SHP77 treated with DMSO at 0.1 percent for 48 hours (cell line): ENCODE measurements around the gene LMNA.
"Not testable (repeated sequence)": the region's sequence is repeated elsewhere in the genome, so short reads cannot be mapped to it uniquely, and the experiment has no call there.

Source experiments
- DNase-seq: peaks from one replicate; lab custom pipeline; 2025; lab: John Stamatoyannopoulos, UW

LMNA gene

DNA sequence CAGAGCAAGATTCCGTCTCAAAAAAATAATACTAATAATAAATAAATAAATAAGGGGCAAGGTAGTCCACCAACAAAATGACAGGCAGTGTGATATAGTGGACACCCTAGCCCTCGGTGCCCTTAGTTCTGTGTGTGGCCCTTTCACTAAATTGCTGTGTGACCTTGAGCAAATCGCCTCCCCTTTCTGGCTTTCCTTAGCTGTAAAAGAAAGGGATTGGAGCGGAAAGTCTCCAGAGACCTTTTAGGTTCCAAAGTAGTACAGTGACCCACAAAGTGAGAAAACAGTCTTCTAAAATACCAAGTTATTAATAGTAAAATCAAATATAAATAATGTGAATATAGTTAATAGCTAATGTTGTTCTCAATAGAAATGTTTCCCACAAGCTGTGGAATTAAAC, 7.6 kb downstream of the LMNA start:
- no peak for DNase-seq

DNA sequence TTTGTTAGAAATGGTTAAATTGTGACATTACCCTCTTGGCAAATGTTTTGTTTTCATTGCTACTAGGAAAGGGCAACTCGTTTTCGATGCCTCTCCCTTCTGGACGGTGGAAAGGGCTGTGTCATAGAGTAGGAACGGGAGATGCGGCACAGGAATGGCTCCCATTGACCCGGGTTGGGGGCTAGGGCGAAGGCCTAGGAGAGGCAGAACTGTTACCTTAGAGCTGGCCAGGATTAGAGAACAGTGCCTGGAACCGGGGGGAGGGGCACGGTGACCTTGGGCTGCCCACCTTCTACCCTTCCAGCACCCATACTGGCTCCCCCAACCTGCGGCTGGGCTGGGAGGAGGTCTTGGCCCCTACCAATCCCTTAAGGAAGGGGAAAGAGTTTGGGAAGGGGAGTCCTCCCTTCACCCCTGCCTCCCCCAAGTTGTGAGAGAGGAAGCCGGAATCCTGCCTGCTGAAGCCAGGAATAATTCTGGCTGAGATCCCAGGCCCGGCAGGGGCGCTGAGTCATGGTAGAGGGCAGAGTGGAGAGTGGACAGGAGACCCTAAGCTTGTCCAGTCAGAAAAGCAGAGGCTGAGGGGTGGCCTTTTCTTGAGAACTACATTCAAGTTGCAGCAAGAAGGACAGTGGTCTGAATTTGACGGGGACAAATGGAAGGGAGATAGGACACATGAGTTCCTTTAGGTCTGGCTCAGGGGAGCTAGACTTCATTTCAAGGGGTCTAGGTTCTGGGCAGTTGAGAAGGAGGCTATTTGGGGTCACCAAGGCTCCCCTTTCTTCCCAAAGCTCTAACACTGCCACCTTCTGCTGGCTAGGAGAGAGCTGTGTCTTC, 8.2 kb downstream of the LMNA start:
- DNase-seq, result peak; percentile 74

DNA sequence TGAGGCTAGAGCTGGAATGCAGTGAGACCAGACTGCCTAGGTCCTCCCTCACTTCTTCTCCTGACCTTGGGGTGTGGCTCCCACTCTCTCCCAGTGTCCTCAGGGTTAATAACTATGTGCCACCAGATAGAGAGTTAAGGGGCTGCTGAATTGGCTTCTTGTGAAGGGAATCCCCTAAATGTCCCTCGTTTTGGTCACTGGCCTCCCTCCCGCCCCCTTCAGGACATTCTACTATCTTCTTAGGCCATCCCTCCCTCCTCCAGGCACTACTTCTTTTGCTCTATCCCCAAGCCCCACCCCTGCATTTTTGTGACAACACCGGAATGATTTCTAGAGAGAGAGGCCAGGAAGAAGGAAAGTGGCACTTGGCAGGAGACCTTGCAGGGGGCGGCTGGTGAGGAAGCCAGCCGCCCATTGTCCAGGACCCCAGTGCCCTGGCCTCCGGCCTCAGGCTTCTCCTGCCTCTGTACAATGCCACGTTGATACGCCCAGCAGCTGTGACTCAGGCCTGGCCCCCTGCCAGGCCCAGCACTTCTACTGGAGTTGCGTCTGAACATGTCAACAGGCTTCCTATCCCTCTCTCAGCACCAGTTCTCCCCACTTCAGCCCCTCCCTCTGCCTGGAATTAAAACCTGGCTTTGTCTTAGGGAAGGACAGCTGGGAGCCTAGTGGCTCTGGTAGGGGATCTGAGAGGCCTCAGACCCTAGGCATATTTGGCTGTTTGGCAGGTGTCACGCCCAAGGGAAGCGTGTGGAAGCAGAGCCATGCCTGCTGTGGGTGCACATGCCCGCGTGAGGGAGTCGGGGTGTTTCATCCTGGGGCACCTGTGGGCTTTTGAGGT, 9.1 kb downstream of the LMNA start:
- peak; percentile 100 for DNase-seq

DNA sequence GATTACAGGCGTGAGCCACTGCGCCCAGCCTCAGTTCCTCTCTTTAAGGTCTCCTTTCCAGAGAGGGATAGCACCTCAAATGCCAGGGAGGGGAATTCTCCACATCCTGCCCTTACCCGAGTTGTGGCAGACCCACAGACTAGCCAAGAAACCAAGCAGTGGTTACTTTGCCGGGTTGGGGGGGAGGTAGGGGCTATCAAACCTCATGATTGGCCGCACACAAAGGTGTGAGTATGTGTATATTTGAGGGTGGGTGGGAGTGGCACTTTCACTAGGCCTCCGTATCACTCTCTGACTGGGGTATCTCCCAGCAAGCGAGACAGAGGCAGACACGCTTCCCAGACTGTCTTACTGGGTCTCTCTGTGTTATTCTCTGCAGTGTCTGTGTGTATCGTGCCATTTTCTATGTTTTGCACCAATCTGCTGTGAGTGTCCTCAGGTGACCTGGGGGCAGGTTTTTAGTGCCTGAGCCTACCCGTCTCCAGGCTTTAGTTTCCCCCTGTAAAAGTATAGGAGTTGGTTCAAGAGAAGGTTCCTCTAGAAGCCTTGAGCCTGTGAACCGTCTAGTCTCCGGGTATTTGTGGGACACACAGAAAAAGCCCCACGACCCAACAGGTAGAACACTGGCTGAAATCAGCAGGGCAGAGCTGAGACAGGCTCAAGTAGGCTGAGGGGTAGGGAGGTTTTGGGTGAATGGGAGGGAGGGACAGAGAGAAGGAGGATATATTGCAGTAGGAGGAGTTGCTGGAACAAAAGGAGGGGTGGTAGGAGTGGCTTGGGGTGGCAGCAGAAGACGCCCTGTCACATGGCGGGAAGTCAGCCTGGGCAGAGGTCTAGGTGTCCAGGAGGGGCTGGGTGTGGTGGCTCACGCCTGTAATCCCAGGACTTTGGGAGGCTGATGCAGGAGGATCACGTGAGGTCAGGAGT, 10.3 kb downstream of the LMNA start:
- no peak for DNase-seq

DNA sequence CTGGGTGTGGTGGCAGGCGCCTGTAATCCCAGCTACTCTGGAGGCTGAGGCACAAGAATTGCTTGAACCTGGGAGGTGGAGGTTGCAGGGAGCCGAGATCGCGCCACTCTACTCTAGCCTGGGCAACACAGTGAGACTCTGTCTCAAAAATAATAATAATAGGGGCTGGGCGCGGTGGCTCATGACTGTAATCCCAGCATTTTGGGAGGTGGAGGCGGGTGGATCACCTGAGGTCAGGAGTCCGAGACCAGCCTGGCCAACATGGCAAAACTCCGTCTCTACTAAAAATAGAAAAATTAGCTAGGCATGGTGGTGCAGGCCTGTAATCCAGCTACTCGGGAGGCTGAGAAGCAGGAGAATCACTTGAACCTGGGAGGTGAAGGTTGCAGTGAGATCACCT, 11.0 kb downstream of the LMNA start:
- not testable (repeated sequence) for DNase-seq

DNA sequence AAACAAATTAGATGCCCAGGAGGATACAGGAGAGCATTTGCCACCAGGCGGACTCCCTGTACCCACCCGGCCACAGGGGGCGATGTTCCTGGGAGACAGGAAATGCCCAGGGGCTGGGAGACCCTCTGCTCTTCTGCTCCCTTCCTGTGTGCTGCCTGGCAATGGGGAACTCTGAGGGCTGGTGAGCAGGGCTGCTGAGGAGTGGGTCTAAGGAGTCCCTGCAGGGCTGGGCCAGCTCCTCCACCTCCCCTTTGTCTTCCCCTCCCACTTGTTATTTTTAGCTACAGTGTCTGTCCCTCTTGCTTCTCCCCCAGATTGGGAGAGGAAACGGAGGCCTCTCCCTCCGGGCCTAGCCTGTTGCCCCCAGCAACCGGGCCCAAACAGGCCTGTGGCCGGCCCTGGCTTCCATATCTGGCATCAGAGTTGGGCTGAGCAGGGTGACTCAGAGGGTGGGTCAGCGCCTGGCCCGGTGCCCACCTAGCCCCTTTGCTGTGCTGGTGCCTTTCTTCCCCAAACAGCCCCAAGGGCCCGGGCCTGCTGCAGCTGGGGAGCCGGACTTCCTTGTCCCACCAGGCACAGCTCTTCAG, 11.6 kb downstream of the LMNA start:
- peak; percentile 75 for DNase-seq

DNA sequence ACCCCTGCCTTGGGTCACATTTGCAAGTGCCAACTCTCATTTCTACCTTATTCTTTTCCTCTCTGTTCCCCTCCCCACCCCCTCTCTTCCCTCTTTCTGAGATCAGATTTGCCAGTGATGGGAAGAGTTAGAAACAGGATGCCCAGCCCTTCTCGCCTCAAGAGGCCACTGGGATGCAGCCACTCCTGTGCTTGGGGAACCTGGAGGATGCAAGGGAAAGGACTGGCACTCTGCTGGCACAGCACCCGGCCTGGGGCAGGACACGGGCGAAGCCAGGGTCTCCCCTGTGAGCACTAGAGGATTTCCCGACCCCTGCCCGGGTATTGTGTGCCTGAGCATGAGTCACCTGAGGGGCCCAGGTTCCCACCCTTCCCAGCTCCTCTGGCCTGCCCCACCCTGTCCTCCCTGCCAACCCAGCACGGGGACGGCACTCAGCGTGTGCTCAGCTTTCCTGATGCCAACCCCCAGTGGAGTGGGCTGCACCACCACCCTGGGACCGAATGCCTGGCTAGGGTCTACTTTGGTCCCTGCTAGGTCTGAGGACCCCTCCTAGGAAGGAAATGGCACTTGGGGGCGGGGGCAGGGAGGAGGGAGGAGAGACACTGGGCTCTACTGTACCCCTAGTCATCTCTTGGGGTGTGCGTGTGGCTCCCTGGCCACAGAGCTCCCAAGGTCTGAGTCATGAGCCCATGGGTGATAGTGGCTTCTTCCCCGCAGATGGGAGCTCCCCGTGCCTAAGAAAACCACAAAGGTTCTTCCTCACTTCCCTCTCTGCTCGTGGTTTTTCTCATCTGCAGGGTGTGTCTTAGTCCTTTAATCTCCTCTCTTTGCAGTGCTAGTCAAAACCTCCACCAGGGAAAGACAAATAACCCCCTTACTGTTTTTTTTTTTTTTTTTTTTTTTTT, 12.4 kb downstream of the LMNA start:
- DNase-seq, result no peak

DNA sequence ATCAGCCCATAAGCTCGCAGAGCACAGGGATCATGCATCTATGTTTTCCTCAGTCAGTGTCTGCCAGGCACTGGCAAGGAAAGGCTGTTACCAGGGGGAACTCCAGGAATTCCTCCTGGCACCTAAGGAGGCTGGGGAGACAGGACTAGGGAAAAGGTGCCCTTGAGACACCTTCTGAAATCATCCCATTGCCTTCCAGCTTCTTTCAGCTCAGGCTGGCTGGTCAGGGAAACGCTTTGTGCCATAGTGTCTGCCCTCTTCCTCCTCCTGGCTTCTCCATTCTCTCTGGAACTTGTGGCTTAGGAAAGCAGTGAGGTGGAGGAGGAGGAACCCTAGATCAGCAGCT, 13.8 kb downstream of the LMNA start:
- DNase-seq, result no peak

DNA sequence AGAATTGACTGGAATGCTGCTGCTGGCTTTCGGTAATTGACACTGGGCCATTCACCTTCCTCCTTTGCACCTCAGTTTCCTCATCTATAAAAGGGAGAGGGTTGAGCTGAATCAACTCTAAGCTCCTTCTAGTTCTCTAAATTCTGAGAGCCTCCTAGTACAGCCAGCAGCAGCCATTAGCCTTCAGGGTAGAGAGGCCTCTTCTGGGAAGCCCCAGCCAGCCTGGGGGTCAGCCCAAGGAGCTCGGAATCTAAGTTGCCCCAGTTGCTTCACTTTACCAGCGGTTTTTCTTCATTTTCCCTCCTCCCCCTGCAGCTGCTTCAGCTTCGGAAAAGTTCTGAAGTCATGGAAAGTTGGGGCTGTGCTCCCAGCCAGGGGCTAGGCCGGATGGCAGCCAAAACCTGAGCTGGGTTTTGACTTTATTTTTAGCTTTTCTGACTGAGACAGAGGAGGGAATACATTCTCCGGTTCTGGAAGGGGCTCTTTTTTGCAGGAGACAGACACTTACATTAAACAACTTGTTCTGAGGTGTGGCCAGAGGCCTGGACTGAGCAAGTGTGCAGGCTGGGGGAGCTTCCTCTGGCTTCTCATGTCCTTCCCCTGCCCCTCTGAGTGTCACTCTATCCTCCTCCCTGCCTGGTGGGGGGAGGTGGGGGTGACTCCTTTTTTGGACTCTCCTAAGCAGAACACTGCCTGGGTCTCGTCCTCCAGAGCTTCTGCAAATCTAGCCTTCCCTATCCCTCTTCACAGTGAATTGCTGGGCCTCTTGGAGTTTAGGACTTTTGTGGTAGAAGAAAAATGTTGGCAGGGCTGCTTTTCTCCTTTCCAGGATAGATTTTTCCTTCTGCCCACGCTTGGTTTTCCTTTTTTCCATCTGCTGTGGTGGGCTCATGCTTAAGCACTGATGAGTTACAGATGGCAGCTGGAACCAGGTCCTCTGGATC, 14.4 kb downstream of the LMNA start:
- no peak for DNase-seq

DNA sequence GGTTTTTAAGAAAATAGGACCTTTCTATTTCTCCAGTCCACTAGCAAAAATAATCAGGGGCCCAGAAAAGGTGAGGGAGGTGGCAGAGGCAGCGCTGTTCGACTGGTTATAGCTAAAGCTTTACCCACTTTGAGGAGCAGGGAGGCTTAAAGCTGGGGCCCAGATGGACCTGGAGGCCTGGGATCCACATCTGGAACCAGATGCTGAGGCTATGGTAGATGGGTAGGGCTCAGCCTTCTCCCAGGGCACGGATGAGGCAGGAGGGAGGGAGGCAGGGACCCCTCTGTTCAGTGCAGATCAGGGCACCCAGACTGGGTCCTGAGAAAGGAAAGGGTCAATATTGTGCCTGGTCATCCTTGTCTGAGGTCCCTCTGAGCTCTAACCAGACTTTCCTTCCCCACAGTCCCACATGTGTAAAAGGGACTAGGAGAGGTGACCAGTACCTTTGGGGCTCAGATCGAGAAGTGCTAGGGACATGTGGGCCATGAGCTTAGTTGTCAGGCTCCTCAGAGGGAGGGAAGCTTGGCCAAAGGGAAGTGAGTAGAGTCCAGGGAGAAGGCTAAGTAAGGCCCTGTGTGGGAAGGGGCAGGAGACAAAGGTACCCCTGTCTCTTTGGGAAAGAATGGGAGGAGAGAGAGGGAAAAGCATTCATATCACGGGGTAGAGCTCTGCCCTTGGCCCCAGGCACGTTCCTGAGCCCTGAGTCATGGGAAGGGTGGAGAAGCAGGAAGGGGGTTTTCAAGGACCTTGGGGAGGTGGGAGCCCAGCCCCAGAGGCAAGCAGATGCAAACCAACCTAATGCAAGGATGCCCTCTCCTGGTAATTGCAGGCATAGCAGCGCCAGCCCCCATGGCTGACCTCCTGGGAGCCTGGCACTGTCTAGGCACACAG, 15.4 kb downstream of the LMNA start:
- peak; percentile 40 for DNase-seq

DNA sequence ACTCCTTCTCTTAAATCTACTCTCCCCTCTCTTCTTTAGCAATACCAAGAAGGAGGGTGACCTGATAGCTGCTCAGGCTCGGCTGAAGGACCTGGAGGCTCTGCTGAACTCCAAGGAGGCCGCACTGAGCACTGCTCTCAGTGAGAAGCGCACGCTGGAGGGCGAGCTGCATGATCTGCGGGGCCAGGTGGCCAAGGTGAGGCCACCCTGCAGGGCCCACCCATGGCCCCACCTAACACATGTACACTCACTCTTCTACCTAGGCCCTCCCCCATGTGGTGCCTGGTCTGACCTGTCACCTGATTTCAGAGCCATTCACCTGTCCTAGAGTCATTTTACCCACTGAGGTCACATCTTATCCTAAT, 16.0 kb downstream of the LMNA start:
- no peak for DNase-seq

DNA sequence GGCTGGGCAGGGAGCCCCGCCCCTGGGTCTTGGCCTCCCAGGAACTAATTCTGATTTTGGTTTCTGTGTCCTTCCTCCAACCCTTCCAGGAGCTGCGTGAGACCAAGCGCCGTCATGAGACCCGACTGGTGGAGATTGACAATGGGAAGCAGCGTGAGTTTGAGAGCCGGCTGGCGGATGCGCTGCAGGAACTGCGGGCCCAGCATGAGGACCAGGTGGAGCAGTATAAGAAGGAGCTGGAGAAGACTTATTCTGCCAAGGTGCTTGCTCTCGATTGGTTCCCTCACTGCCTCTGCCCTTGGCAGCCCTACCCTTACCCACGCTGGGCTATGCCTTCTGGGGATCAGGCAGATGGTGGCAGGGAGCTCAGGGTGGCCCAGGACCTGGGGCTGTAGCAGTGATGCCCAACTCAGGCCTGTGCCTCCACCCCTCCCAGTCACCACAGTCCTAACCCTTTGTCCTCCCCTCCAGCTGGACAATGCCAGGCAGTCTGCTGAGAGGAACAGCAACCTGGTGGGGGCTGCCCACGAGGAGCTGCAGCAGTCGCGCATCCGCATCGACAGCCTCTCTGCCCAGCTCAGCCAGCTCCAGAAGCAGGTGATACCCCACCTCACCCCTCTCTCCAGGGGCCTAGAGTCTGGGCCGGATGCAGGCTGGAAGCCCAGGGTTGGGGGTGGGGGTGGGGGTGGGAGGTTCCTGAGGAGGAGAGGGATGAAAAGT, 20.4 kb downstream of the LMNA start:
- DNase-seq, result no peak

DNA sequence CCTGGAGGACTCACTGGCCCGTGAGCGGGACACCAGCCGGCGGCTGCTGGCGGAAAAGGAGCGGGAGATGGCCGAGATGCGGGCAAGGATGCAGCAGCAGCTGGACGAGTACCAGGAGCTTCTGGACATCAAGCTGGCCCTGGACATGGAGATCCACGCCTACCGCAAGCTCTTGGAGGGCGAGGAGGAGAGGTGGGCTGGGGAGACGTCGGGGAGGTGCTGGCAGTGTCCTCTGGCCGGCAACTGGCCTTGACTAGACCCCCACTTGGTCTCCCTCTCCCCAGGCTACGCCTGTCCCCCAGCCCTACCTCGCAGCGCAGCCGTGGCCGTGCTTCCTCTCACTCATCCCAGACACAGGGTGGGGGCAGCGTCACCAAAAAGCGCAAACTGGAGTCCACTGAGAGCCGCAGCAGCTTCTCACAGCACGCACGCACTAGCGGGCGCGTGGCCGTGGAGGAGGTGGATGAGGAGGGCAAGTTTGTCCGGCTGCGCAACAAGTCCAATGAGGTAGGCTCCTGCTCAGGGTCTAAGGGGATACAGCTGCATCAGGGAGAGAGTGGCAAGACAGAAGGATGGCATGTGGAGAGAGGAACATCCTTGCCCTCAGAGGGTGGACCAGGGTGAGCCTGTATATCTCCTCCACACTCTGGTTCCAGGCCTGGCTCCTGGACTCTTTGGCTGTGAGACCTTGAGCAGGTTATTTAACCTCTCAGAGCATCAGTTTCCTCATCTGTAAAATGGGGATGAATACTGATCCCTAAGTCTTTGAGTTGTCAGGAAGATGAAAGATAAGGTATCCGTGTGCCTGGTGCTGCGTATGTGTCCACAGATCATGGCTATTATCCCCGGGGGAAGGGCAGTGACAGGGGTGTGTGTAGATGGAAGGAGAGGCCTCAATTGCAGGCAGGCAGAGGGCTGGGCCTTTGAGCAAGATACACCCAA, 21.7 kb downstream of the LMNA start:
- no peak for DNase-seq

DNA sequence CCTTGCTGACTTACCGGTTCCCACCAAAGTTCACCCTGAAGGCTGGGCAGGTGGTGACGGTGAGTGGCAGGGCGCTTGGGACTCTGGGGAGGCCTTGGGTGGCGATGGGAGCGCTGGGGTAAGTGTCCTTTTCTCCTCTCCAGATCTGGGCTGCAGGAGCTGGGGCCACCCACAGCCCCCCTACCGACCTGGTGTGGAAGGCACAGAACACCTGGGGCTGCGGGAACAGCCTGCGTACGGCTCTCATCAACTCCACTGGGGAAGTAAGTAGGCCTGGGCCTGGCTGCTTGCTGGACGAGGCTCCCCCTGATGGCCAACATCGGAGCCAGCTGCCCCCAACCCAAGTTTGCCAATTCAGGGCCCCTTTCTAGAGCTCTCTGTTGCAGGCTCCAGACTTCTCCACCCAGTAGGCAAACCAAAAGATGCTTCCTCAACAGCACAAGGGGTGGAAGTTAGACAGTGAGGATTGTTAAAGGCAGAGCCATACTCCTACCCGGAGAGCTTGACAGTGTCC, 22.5 kb downstream of the LMNA start:
- DNase-seq, result no peak

DNA sequence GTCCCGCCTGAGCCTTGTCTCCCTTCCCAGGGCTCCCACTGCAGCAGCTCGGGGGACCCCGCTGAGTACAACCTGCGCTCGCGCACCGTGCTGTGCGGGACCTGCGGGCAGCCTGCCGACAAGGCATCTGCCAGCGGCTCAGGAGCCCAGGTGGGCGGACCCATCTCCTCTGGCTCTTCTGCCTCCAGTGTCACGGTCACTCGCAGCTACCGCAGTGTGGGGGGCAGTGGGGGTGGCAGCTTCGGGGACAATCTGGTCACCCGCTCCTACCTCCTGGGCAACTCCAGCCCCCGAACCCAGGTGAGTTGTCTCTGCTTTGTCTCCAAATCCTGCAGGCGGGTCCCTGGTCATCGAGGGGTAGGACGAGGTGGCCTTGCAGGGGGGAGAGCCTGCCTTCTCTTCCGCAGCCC, 24.0 kb downstream of the LMNA start:
- no peak for DNase-seq

DNA sequence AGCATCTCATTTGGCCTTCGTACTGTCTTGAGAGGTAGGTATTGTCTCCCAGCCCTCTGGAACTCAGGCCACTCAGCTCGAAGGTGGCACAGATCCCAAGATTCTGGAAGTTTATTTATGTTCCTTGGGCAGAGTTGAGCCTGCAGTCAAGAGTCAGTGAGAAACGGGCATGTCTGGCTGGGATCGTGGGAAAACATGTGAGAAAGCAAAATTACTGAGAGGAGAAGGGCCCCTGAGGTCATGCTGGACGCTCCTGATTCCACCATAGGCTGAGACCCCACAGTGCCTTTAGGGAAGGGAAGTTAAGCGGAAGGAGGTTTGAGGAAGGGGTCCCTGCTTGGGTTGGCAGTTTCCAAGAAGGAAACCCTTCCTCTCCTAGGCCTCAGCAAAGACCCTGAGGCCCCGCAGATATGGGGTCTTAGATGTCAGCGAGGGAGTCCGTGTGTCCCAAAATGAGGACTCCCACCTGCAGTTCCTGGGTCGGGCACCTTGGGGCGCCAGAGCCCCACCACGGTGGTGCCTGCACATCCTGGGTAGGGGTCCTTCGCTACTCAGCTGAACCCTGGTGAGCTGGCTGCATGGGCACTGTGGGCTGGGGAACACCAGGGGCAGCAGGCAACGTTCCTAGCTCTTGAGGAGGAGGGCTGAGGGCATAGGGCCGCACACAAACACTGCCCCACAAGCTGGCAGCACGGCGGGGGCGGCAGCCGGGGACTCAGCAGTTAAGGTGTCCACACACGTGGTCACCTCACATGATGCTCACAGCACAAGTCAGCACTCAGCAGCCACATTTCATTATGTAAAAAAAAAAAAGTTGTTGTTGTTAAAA, 26.6 kb downstream of the LMNA start:
- DNase-seq, result no peak
